ENCODE results near the gene GALNT18. TPM values are rescaled to one million over a fixed set of nuclear protein-coding genes. Genes with fewer than 3 reads are reported as not detected.
A peak's percentile ranks its signal among the peaks of the same experiment; 100 is the strongest.

The GALNT18 gene
- total and polyA plus RNA-seq, 2 donors (not counting 3 experiments of a cell fraction or from before 2014, with no cell fraction given): 0.17 to 0.18 TPM

- no peaks in the 10 kb centered on the region for H3K79me2 ChIP-seq (ENCODE audit: control insufficient read depth, insufficient read depth, low read length)
- peaks cover 39% of the 10 kb centered on the region in 2 experiments for H3K27me3 ChIP-seq (ENCODE audit: control insufficient read depth in 2 of 2, insufficient read depth in 2 of 2, low read length in 2 of 2)
- H3K27ac ChIP-seq (ENCODE audit: insufficient read depth, low read depth, low read length): no peak overlapping the region
- peak overlapping the region; percentile 64 for H3K4me2 ChIP-seq (ENCODE audit: insufficient read depth, low read length)
- dilution Hi-C loops (cut with MboI; ENCODE audit: extremely low pct_ligation_motif_present, low sequenced_read_pairs) (no loop called here), intact Hi-C loops (cut with micrococcal nuclease) (loop anchor here (5.0 kb wide), 1 partner anchor 166 kb away; no protein-coding TSS in a partner anchor)
- no peak overlapping the region for H3K9ac ChIP-seq (replicated peaks; ENCODE audit: extremely low read depth, insufficient read depth, low read length)
- no peaks in the 10 kb centered on the region for H3K9me3 ChIP-seq (replicated peaks; ENCODE audit: control insufficient read depth, insufficient read depth, low read length)
- no TSS peak for BruUV-seq (replicated peaks)
- peak overlapping the region; percentile 66 for H2AFZ ChIP-seq (ENCODE audit: low read depth, low read length)
- CTCF ChIA-PET: interaction anchor here (1.2 to 1.3 kb wide), 3 partner anchors 9 to 593 kb away, joined by 3 to 9 read pairs (median 3); no protein-coding TSS in a partner anchor
- peak overlapping the region in 2 of 3 experiments; percentile 28 to 31 for H3K4me3 ChIP-seq (replicated peaks in 1 of 3; ENCODE audit: insufficient read depth in 1 of 3, low read depth in 1 of 3, low read length in 3 of 3)
- H3K9me1 ChIP-seq (replicated peaks; ENCODE audit: control insufficient read depth, extremely low read depth, insufficient read depth, low read length): no peaks in the 10 kb centered on the region
- no peaks in the 10 kb centered on the region for H3K4me1 ChIP-seq (ENCODE audit: control insufficient read depth, extremely low read depth, insufficient read depth, low read length)
- POLR2A ChIA-PET: no interaction called here
- H4K20me1 ChIP-seq (replicated peaks; ENCODE audit: control insufficient read depth, extremely low read depth, insufficient read depth, low read length): no peaks in the 10 kb centered on the region
- DNase-seq (ENCODE audit: low read depth, low spot score) (peak; percentile 5), FAIRE-seq (no peak)
- TF ChIP-seq EZH2 (IDR thresholded peaks at IDR 0.05; ENCODE audit: borderline replicate concordance, low read depth, low read length, severe bottlenecking) (peak; percentile 84), MYC (IDR thresholded peaks at IDR 0.05; ENCODE audit: low read depth, low read length) (no peak)
- H3K36me3 ChIP-seq (ENCODE audit: control insufficient read depth in 2 of 2, extremely low read depth in 1 of 2, insufficient read depth in 2 of 2, low read length in 2 of 2): no peaks in the 10 kb centered on the region
Measured at GRCh38 chr11:11620921-11621572, 758 bp downstream of the GALNT18 start.

- Histone ChIP-seq H3K27me3 (ENCODE audit: control insufficient read depth in 2 of 2, insufficient read depth in 2 of 2, low read length in 2 of 2) (peaks cover 36 to 39% of the 10 kb centered on the region in 2 experiments), H4K20me1 (replicated peaks; ENCODE audit: control insufficient read depth, extremely low read depth, insufficient read depth, low read length) (no peaks in the 10 kb centered on the region), H3K4me2 (ENCODE audit: insufficient read depth, low read length) (no peak overlapping the region), H3K9me1 (replicated peaks; ENCODE audit: control insufficient read depth, extremely low read depth, insufficient read depth, low read length) (no peaks in the 10 kb centered on the region), H3K27ac (ENCODE audit: insufficient read depth, low read depth, low read length) (no peak overlapping the region), H3K4me1 (ENCODE audit: control insufficient read depth, extremely low read depth, insufficient read depth, low read length) (no peaks in the 10 kb centered on the region), H2AFZ (ENCODE audit: low read depth, low read length) (no peak overlapping the region), H3K9ac (replicated peaks; ENCODE audit: extremely low read depth, insufficient read depth, low read length) (no peak overlapping the region), H3K36me3 (ENCODE audit: control insufficient read depth in 2 of 2, extremely low read depth in 1 of 2, insufficient read depth in 2 of 2, low read length in 2 of 2) (no peaks in the 10 kb centered on the region), H3K4me3 (replicated peaks in 1 of 3; ENCODE audit: insufficient read depth in 1 of 3, low read depth in 1 of 3, low read length in 3 of 3) (no peak overlapping the region), H3K79me2 (ENCODE audit: control insufficient read depth, insufficient read depth, low read length) (no peaks in the 10 kb centered on the region), H3K9me3 (replicated peaks; ENCODE audit: control insufficient read depth, insufficient read depth, low read length) (no peaks in the 10 kb centered on the region)
- POLR2A ChIA-PET: no interaction called here
- CTCF ChIA-PET: no interaction called here
- BruUV-seq (replicated peaks): no TSS peak
- dilution Hi-C loops (cut with MboI; ENCODE audit: extremely low pct_ligation_motif_present, low sequenced_read_pairs) (no loop called here), intact Hi-C loops (cut with micrococcal nuclease) (loop anchor here (5.0 kb wide), 1 partner anchor 167 kb away; no protein-coding TSS in a partner anchor)
- no peak for FAIRE-seq
- DNase-seq (ENCODE audit: low read depth, low spot score): no peak
- no peak for TF ChIP-seq GATA2 (IDR thresholded peaks at IDR 0.05; ENCODE audit: insufficient read depth, insufficient read length, low read depth, low read length)
- TF ChIP-seq CTCF (IDR thresholded peaks at IDR 0.05; ENCODE audit: extremely low read depth in 1 of 2, insufficient read depth in 1 of 2, low read depth in 1 of 2, low read length in 2 of 2): no peak
- peak; percentile 28 for TF ChIP-seq EZH2 (IDR thresholded peaks at IDR 0.05; ENCODE audit: borderline replicate concordance, low read depth, low read length, severe bottlenecking)
- TF ChIP-seq POLR2A (IDR thresholded peaks at IDR 0.05; ENCODE audit: low read depth, low read length): no peak
- TF ChIP-seq JUN (IDR thresholded peaks at IDR 0.05; ENCODE audit: borderline replicate concordance, insufficient read depth, insufficient read length, low read depth): no peak
- no peak for TF ChIP-seq MAX (IDR thresholded peaks at IDR 0.05; ENCODE audit: insufficient read depth, insufficient read length)
- no peak for TF ChIP-seq FOS (IDR thresholded peaks at IDR 0.05; ENCODE audit: borderline replicate concordance, insufficient read depth, low read length)
Measured at GRCh38 chr11:11620173-11620920, 1.5 kb downstream of the GALNT18 start.

All from endothelial cell of umbilical vein (primary cell).